HG03039 (cell line): ENCODE measurements around the gene CDH26.

ENCODE experiments used
- ATAC-seq: cut with Tn5 transposase; IDR thresholded peaks from one replicate; pipeline ENCODE4 v1.9.1; 2021; ENCODE audit warnings: mild to moderate bottlenecking, moderate library complexity; ENCODE audit not compliant: unreplicated experiment

CDH26 gene

GRCh38 chr20:60057866-60058807, 99.9 kb downstream of the CDH26 start:
- ATAC-seq = no peak

GRCh38 chr20:60058879-60059278, 100.7 kb downstream of the CDH26 start:
- no peak for ATAC-seq

GRCh38 chr20:60060006-60060557, 101.9 kb downstream of the CDH26 start:
- no peak for ATAC-seq

GRCh38 chr20:60060593-60060992, 102.4 kb downstream of the CDH26 start:
- ATAC-seq = no peak

DNA sequence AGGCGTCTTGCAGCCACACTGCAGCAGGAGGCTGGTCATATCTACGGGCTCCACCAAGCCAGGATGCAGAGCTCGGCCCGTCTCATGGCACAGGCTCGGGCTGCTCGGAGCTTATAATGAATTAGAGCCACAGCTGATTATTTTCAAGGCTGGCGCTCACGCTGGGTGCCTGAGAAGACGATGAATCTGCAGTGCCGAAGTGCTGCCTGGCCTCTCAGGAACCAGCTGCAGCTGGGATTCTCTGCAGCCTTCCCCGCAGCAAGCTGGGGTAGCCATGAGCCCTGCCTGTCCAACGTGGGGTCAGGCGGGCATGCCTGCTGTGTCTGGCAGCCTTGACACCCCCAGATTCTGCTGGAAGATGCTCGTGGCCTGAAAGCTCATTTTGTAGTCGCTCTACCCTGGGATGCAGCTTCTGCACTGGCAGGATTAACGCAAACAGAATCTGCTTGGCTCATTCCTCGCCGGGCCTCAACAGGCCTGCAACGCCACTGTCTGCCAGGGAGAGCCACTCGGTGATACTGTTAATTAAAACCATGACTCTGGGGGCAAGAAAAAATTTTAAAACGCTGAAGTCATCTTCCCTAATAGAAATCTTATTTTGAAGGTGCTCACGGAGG, 104.3 kb downstream of the CDH26 start:
- no peak for ATAC-seq

GRCh38 chr20:60063048-60063451, 104.8 kb downstream of the CDH26 start:
- ATAC-seq = no peak

DNA sequence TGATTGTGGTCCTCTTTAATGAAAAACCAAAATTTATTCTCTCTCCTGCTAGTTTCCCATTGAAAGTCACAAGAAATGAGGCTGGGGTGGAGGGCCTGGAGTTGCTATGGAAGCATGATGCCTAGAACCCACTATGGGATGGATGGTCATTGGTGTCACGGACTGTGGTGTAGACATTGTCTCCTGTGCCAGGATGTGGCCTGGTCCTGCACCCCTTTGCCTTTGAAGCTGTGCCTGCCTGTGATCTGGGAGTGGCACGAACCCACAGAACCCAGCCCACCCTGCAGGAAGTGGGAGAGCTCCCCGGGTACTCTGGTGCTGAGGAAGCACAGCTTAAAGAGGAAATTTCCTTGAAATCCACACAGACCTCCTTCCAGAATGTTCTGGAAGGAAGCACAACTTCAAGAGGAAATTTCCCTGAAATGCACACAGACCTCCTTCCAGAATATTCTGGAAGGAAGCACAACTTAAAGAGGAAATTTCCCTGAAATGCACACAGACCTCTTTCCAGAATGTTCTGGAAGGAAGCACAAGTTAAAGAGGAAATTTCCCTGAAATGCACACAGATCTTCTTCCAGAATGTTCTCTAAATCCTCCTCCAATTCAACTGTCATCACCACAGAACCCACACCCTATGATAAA, 105.6 kb downstream of the CDH26 start:
- no peak for ATAC-seq
